HepG2 (cell line): ENCODE results near the gene DSCAM. TPM values are rescaled to one million over a fixed set of nuclear protein-coding genes. Genes with fewer than 3 reads are reported as not detected.

ENCODE experiments used
- ATAC-seq: fragments of 200-7000 bp; cut with Tn5 transposase; 3 replicates; pipeline ENCODE4 v1.9.1; 2020; ENCODE audit warnings: mild to moderate bottlenecking, moderate library complexity
- BruUV-seq: library from RNA; stranded (reverse); fragments of 400-500 nt; replicated peaks from 2 replicates; lab custom pipeline; 2021; lab: Mats Ljungman, UMichigan
- CTCF ChIA-PET: fragments of 300-600 bp; formaldehyde crosslinking; extraction: SDS; loops from one replicate; lab custom pipeline; 2021; ENCODE audit warnings: low total read pairs, inconsistent platforms, low intra/inter-chr PET ratio; lab: Yijun Ruan, JAX
- POLR2A ChIA-PET: fragments of 350-600 bp; sonication (Branson Sonifier 250); formaldehyde crosslinking; loops from one replicate; lab custom pipeline; 2020; ENCODE audit warnings: antibody characterized with exemption, inconsistent platforms; lab: Yijun Ruan, JAX
- DNase-seq: peaks from one replicate; pipeline ENCODE4 v3.0.0-alpha.2; 2015; ENCODE audit warnings: low spot score
- FAIRE-seq: peaks from 3 replicates; lab custom pipeline; 2011; peaks lifted over from hg19 to GRCh38; lab: Jason Lieb, UNC
- H2AFZ ChIP-seq: one replicate; pipeline ENCODE4 v1.6.1; 2011; ENCODE audit warnings: low read length, inconsistent platforms
- H3K27ac ChIP-seq: fragments of 300-600 bp; 3 replicates; pipeline ENCODE4 v1.8.0; 2011; ENCODE audit warnings: mixed run types, mild to moderate bottlenecking, mixed read lengths, low read length, inconsistent platforms; ENCODE audit not compliant: insufficient read depth; ENCODE audit errors: extremely low read length
- H3K27me3 ChIP-seq, 2 experiments: fragments of 200-600 bp in 1 of 2; 2 replicates in 1 of 2; 3 replicates in 1 of 2; pipeline versions ENCODE4 v1.6.0 to v1.8.0; 2011; ENCODE audit warnings: low read length in 2 of 2, mild to moderate bottlenecking in 2 of 2, moderate library complexity in 2 of 2, inconsistent platforms in 1 of 2; ENCODE audit not compliant: insufficient read depth in 2 of 2, control insufficient read depth in 1 of 2
- H3K36me3 ChIP-seq, 2 experiments: fragments of 200-600 bp in 1 of 2; replicated peaks in 1 of 2; 2 replicates in 1 of 2; 3 replicates in 1 of 2; pipeline versions ENCODE4 v1.5.1 to v1.8.0; 2011; ENCODE audit warnings: low read length in 2 of 2, inconsistent platforms in 1 of 2; ENCODE audit not compliant: insufficient read depth in 2 of 2, control insufficient read depth in 1 of 2
- H3K4me1 ChIP-seq: 2 replicates; pipeline ENCODE4 v1.5.1; 2012; ENCODE audit warnings: low read length, inconsistent platforms; ENCODE audit not compliant: insufficient read depth
- H3K4me2 ChIP-seq: 2 replicates; pipeline ENCODE4 v1.6.0; 2011; ENCODE audit warnings: low read depth, low read length, inconsistent platforms
- H3K4me3 ChIP-seq, 3 experiments: fragments of 200-600 bp in 1 of 3; sonication (generic), shearing (Covaris generic) in 1 of 3; replicated peaks in 1 of 3; 2 replicates each; pipeline ENCODE4 v1.5.1; 2011 to 2016; ENCODE audit warnings: low read length in 3 of 3, inconsistent platforms in 2 of 3, low read depth in 2 of 3, mild to moderate bottlenecking in 2 of 3, control low read depth in 1 of 3, mixed read lengths in 1 of 3; ENCODE audit not compliant: insufficient read depth in 1 of 3
- H3K79me2 ChIP-seq: one replicate; pipeline ENCODE4 v1.6.1; 2011; ENCODE audit warnings: low read length, inconsistent platforms; ENCODE audit not compliant: insufficient read depth
- H3K9ac ChIP-seq: 2 replicates; pipeline ENCODE4 v1.6.0; 2011; ENCODE audit warnings: mild to moderate bottlenecking, low read depth, low read length, inconsistent platforms; ENCODE audit not compliant: insufficient read depth
- H3K9me3 ChIP-seq: 2 replicates; pipeline ENCODE4 v1.5.1; 2012; ENCODE audit warnings: mild to moderate bottlenecking, low read length
- H4K20me1 ChIP-seq: 2 replicates; pipeline ENCODE4 v1.6.0; 2011; ENCODE audit warnings: inconsistent platforms, mild to moderate bottlenecking, low read length, moderate library complexity; ENCODE audit not compliant: insufficient read depth
- NONO ChIP-seq, 2 experiments: fragments of 450-650 bp in 1 of 2; sonication (generic) in 1 of 2; formaldehyde crosslinking in 1 of 2; IDR thresholded peaks in 1 of 2; conservative IDR thresholded peaks in 1 of 2; 2 replicates each; pipeline versions ENCODE4 v1.6.1 to v1.8.0; 2017 to 2022; ENCODE audit warnings: mild to moderate bottlenecking in 1 of 2, missing genetic modification reagents in 1 of 2, moderate library complexity in 1 of 2
- SNAI1 ChIP-seq: sonication (generic); formaldehyde crosslinking; IDR thresholded peaks from 2 replicates; pipeline ENCODE4 v1.5.0; 2020; ENCODE audit warnings: mild to moderate bottlenecking, missing genetic modification reagents, borderline replicate concordance
- ZNF441 ChIP-seq: sonication (generic); formaldehyde crosslinking; IDR thresholded peaks from 2 replicates; pipeline ENCODE4 v1.7.0; 2021; ENCODE audit warnings: missing genetic modification reagents, borderline replicate concordance
- WGBS: methylation state at CpG from one replicate; pipeline ENCODE4 v1.1.6; 2017; ENCODE audit warnings: low lambda C conversion rate; 5-methylcytosine and 5-hydroxymethylcytosine counted together
- in situ Hi-C: cut with HindIII; loops from 2 replicates; pipeline ENCODE4 v1.10.0; 2017; ENCODE audit warnings: low pct_unique_long_range_greater_than_20kb; ENCODE audit not compliant: extremely low pct_ligation_motif_present
- intact Hi-C: fragments of 100-400 bp; cut with micrococcal nuclease; formaldehyde crosslinking; loops from one replicate; pipeline ENCODE4 v1.10.0; 2022; ENCODE audit not compliant: unreplicated experiment
- polyA plus RNA-seq, 8 experiments: library from polyadenylated mRNA; depleted of rRNA in 3 of 8; stranded (reverse) in 7 of 8; unstranded in 1 of 8; fragments of >200 nt; fragmentation: Illumina TruSeq in 4 of 8; extraction: Trizol in 4 of 8; gene quantifications; 2 replicates each; pipeline versions ENCODE4 v1.2.1 to v1.2.3, GENCODE V29; 2011 to 2016; ENCODE audit warnings: low read depth in 4 of 8, missing spikeins in 1 of 8, mixed read lengths in 1 of 8; ENCODE audit not compliant: insufficient read depth in 1 of 8
- total RNA-seq, 5 experiments: library from RNA; depleted of rRNA; stranded (reverse); fragments of >200 nt; fragmentation: Illumina TruSeq; extraction: Trizol; gene quantifications; 2 replicates each; pipeline ENCODE4 v1.2.3, GENCODE V29; 2016; ENCODE audit warnings: low read depth in 1 of 5
- TF ChIP-seq, protein P1 (sequence below): sonication (generic); formaldehyde crosslinking; IDR thresholded peaks from 2 replicates; pipeline ENCODE4 v1.5.1; 2020; ENCODE audit warnings: mild to moderate bottlenecking, missing genetic modification reagents

DSCAM gene
- total and polyA plus RNA-seq, 2 of the 13 experiments (the other 11 are each of a cell fraction or from before 2014, with no cell fraction given) = not detected

DNA sequence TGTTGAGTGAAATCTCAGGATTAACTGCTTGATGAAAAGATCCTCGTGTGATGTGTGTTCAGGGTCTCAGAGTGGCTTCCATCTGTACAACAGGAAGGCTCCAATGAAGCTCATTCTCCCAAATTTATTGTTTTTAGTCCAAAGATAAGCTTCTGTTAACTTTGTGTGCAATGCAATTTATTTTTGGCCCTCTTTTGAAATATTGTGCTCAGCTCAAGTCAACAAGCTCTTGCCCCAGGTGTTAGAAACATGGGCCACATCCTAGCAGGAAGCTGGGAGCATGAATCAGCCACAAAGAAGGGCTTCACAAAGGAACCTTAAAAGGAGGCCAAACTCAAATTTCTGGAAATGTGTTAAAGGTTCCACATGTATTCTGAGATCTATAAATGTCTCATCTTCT lies 844.0 kb downstream of the DSCAM start:
- no peak for FAIRE-seq
- Histone ChIP-seq H3K4me3 (no peak overlapping the region), H3K4me1 (no peaks in the 10 kb centered on the region), H2AFZ (no peak overlapping the region), H3K27me3 (no peaks in the 10 kb centered on the region), H4K20me1 (no peaks in the 10 kb centered on the region), H3K9me3 (peaks cover 94% of the 10 kb centered on the region), H3K79me2 (no peaks in the 10 kb centered on the region), H3K9ac (no peak overlapping the region), H3K27ac (no peak overlapping the region), H3K36me3 (no peaks in the 10 kb centered on the region), H3K4me2 (no peak overlapping the region)
- WGBS = 7% methylated on average over 1 of the region's 1 CpG
- CTCF ChIA-PET = no interaction called here
- in situ Hi-C loops (no loop called here), intact Hi-C loops (no loop called here)
- BruUV-seq = no TSS peak
- no peak for ATAC-seq
- TF ChIP-seq, protein P1, sequence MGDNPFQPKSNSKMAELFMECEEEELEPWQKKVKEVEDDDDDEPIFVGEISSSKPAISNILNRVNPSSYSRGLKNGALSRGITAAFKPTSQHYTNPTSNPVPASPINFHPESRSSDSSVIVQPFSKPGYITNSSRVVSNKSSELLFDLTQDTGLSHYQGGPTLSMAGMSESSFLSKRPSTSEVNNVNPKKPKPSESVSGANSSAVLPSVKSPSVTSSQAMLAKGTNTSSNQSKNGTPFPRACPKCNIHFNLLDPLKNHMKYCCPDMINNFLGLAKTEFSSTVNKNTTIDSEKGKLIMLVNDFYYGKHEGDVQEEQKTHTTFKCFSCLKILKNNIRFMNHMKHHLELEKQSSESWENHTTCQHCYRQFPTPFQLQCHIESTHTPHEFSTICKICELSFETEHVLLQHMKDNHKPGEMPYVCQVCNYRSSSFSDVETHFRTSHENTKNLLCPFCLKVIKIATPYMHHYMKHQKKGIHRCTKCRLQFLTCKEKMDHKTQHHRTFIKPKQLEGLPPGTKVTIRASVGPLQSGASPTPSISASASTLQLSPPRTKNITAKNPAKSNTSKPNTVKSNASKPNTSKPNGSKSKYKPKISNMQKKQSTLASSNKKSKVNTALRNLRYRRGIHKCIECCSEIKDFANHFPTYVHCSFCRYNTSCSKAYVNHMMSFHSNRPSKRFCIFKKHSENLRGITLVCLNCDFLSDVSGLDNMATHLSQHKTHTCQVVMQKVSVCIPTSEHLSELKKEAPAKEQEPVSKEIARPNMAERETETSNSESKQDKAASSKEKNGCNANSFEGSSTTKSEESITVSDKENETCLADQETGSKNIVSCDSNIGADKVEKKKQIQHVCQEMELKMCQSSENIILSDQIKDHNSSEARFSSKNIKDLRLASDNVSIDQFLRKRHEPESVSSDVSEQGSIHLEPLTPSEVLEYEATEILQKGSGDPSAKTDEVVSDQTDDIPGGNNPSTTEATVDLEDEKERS (CRISPR knock-in tag) = no peak
- TF ChIP-seq NONO (IDR thresholded peaks at IDR 0.05) (no peak), NONO (CRISPR knock-in tag; conservative IDR thresholded peaks at IDR 0.05) (no peak), ZNF441 (CRISPR knock-in tag) (no peak), SNAI1 (CRISPR knock-in tag) (no peak)
- POLR2A ChIA-PET = no interaction called here
- no peak for DNase-seq
